HG03280 (cell line): Measurements from ENCODE around the gene IGF2R.
A peak's percentile ranks its signal among the peaks of the same experiment; 100 is the strongest.
"Not testable (repeated sequence)": the region's sequence is repeated elsewhere in the genome, so short reads cannot be mapped to it uniquely, and the experiment has no call there.

Experiments
- ATAC-seq: cut with Tn5 transposase; IDR thresholded peaks from one replicate; pipeline ENCODE4 v1.9.1; 2021; ENCODE audit warnings: mild to moderate bottlenecking, moderate library complexity; ENCODE audit not compliant: unreplicated experiment

The IGF2R gene

GRCh38 chr6:159968295-159969203 lies at the start of gene IGF2R:
Gene IGF2R, plus strand, starts transcription at chr6:159969082. Its CDS starts 165 bp downstream, at chr6:159969247.
- peak; percentile 89 for ATAC-seq

- no peak for ATAC-seq
Measured at GRCh38 chr6:159919800-159920199, 49.1 kb upstream of the IGF2R start.

- not testable (repeated sequence) for ATAC-seq
Measured at GRCh38 chr6:159924150-159924549, 44.7 kb upstream of the IGF2R start.

- no peak for ATAC-seq
Measured at GRCh38 chr6:159926542-159927203, 42.2 kb upstream of the IGF2R start.

- no peak for ATAC-seq
Measured at GRCh38 chr6:159929819-159930218, 39.1 kb upstream of the IGF2R start.

GRCh38 chr6:159931112-159931511 lies 37.8 kb upstream of the IGF2R start:
- peak; percentile 92 for ATAC-seq

GRCh38 chr6:159931846-159932245 lies 37.0 kb upstream of the IGF2R start:
- peak; percentile 4 for ATAC-seq

- no peak for ATAC-seq
Measured at GRCh38 chr6:159933077-159933476, 35.8 kb upstream of the IGF2R start.

- ATAC-seq, result no peak
Measured at GRCh38 chr6:159934181-159934580, 34.7 kb upstream of the IGF2R start.

- ATAC-seq, result no peak
Measured at GRCh38 chr6:159935065-159935464, 33.8 kb upstream of the IGF2R start.

- no peak for ATAC-seq
Measured at GRCh38 chr6:159935633-159936032, 33.2 kb upstream of the IGF2R start.

- ATAC-seq, result no peak
Measured at GRCh38 chr6:159939591-159940016, 29.3 kb upstream of the IGF2R start.

GRCh38 chr6:159941286-159942113 lies 27.4 kb upstream of the IGF2R start:
- ATAC-seq, result peak; percentile 76

- ATAC-seq, result no peak
Measured at GRCh38 chr6:159943101-159943632, 25.7 kb upstream of the IGF2R start.

- no peak for ATAC-seq
Measured at GRCh38 chr6:159943968-159944598, 24.8 kb upstream of the IGF2R start.

- ATAC-seq, result no peak
Measured at GRCh38 chr6:159945801-159946392, 23.0 kb upstream of the IGF2R start.

GRCh38 chr6:159946912-159947311 lies 22.0 kb upstream of the IGF2R start:
- no peak for ATAC-seq

GRCh38 chr6:159948199-159948598 lies 20.7 kb upstream of the IGF2R start:
- no peak for ATAC-seq

GRCh38 chr6:159951772-159952171 lies 17.1 kb upstream of the IGF2R start:
- ATAC-seq, result no peak
